ENCODE data around the gene INPP5D. TPM values are rescaled to one million over a fixed set of nuclear protein-coding genes. Genes with fewer than 3 reads are reported as not detected.

INPP5D gene
- total and polyA plus RNA-seq, 2 of the 13 experiments (the other 11 are each of a cell fraction or from before 2014, with no cell fraction given) = 16.7 to 18.0 TPM

DNA sequence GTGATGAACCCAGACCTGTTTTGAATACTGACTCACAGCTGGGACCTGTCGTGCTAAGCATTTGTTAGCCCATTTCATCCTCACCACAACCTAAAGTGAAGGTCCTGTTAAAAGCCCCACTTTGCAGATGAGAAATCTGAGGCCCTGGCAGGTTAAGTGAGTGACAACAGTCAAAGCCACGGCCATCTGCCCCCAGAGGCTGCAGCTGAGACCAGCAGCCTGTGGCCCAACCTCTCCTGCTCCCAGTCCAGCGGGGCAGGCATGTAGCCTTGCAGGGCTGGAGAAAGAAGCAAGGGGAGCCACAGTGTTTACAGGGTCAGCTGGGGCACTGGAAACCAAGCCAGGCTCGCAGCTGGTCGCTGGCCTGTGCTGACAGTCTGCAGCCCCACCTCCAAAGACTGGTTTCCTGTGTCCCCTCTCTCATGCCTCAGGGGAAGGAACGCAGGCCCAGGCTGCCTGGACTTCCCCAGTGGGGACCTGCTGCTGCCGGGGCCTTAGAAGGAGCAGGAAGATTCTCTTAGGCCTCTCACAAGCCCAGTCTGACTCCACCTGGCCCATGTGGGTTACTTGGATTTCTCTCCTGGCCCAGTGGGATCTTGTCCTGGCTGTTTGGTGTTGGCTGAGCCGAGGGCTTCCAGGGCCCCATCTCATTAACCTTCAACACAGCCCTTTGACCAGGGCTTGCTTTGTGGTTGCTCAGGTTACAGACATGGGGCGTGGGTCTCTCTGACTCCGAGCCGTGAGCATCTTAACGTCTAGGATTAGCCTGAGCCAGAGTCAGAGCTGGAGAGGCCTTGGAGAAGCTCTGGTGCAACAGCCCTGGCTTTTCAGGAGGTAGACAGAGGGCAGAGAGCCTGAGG lies 1.7 kb downstream of the INPP5D start (continued):
- TF ChIP-seq SIN3B (IDR thresholded peaks at IDR 0.05; ENCODE audit: low read length) = no peak
- peak; percentile 75; the same call in 1 of the 2 replicates for TF ChIP-seq NR2F2 (IDR thresholded peaks at IDR 0.05; ENCODE audit: borderline replicate concordance, low read depth)
- peak; percentile 87 for TF ChIP-seq XRCC5 (optimal IDR thresholded peaks at IDR 0.05; ENCODE audit: low read length)
- TF ChIP-seq SETDB1 (CRISPR knock-in tag; IDR thresholded peaks at IDR 0.05; ENCODE audit: borderline replicate concordance) = no peak
- peak; percentile 56; the same call in 1 of the 2 replicates for TF ChIP-seq CCDC6 (CRISPR knock-in tag; IDR thresholded peaks at IDR 0.05)
- TF ChIP-seq, protein P1, sequence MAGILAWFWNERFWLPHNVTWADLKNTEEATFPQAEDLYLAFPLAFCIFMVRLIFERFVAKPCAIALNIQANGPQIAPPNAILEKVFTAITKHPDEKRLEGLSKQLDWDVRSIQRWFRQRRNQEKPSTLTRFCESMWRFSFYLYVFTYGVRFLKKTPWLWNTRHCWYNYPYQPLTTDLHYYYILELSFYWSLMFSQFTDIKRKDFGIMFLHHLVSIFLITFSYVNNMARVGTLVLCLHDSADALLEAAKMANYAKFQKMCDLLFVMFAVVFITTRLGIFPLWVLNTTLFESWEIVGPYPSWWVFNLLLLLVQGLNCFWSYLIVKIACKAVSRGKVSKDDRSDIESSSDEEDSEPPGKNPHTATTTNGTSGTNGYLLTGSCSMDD (CRISPR knock-in tag; IDR thresholded peaks at IDR 0.05) = no peak
- TF ChIP-seq ZNF441 (CRISPR knock-in tag; IDR thresholded peaks at IDR 0.05; ENCODE audit: borderline replicate concordance) = no peak; the same call in 1 of the 2 replicates
- TF ChIP-seq ZNF264 (CRISPR knock-in tag; IDR thresholded peaks at IDR 0.05) = peak; percentile 68; the same call in 1 of the 2 replicates
- 0 out of 2 replicates have a peak, but pooled peaks have one; percentile 60 for TF ChIP-seq ZNF770 (CRISPR knock-in tag; IDR thresholded peaks at IDR 0.05)
- no peak; the same call in 1 of the 2 replicates for TF ChIP-seq ZMAT3 (CRISPR knock-in tag; conservative IDR thresholded peaks at IDR 0.05)
- TF ChIP-seq ZNF546 (CRISPR knock-in tag; conservative IDR thresholded peaks at IDR 0.05) = no peak; the same call in 1 of the 2 replicates
- no peak for TF ChIP-seq NFAT5 (CRISPR knock-in tag; IDR thresholded peaks at IDR 0.05)
- TF ChIP-seq ZNF704 (CRISPR knock-in tag; IDR thresholded peaks at IDR 0.05; ENCODE audit: borderline replicate concordance) = no peak
- TF ChIP-seq ZNF709 (CRISPR knock-in tag; IDR thresholded peaks at IDR 0.05) = peak; percentile 59; the same call in 1 of the 2 replicates
